ENCODE measurements around the gene PDCL2.

Gene PDCL2

GRCh38 chr4:55612341-55612740 lies 20.3 kb upstream of the PDCL2 start:
- Histone ChIP-seq H3F3A (ENCODE audit: low read depth) (no peaks in the 10 kb centered on the region), H3K4me1 (ENCODE audit: insufficient read depth, low read length, poor library complexity, severe bottlenecking) (no peaks in the 10 kb centered on the region), H3K4me3 (ENCODE audit: low read length, poor library complexity, severe bottlenecking) (no peak overlapping the region), H3K9me2 (replicated peaks; ENCODE audit: low read depth, low read length) (no peaks in the 10 kb centered on the region), H3K4me2 (ENCODE audit: low read depth, low read length, poor library complexity, severe bottlenecking) (no peak overlapping the region), H3K9me3 (ENCODE audit: insufficient read depth, low read depth, low read length) (no peaks in the 10 kb centered on the region), H2AFZ (ENCODE audit: low read length) (no peak overlapping the region), H3K9ac (ENCODE audit: low read depth, low read length, poor library complexity, severe bottlenecking) (no peak overlapping the region), H4K20me1 (ENCODE audit: insufficient read depth, low read length, poor library complexity, severe bottlenecking) (no peaks in the 10 kb centered on the region), H3K27me3 (ENCODE audit: insufficient read depth, low read length, poor library complexity, severe bottlenecking) (no peaks in the 10 kb centered on the region), H3K36me3 (ENCODE audit: insufficient read depth, low read length) (no peaks in the 10 kb centered on the region), H3K79me2 (ENCODE audit: insufficient read depth, low read length) (no peaks in the 10 kb centered on the region)
- no peak for TF ChIP-seq EZH2phosphoT487 (IDR thresholded peaks at IDR 0.05; ENCODE audit: borderline replicate concordance)
- no peak for TF ChIP-seq CTCF (conservative IDR thresholded peaks at IDR 0.05; ENCODE audit: low read length)

GRCh38 chr4:55611358-55612059 lies 19.5 kb upstream of the PDCL2 start:
- Histone ChIP-seq H3K9ac (ENCODE audit: low read depth, low read length, poor library complexity, severe bottlenecking) (no peak overlapping the region), H3F3A (ENCODE audit: low read depth) (no peaks in the 10 kb centered on the region), H4K20me1 (ENCODE audit: insufficient read depth, low read length, poor library complexity, severe bottlenecking) (no peaks in the 10 kb centered on the region), H3K4me1 (ENCODE audit: insufficient read depth, low read length, poor library complexity, severe bottlenecking) (no peaks in the 10 kb centered on the region), H3K27me3 (ENCODE audit: insufficient read depth, low read length, poor library complexity, severe bottlenecking) (no peaks in the 10 kb centered on the region), H3K4me2 (ENCODE audit: low read depth, low read length, poor library complexity, severe bottlenecking) (no peak overlapping the region), H2AFZ (ENCODE audit: low read length) (no peak overlapping the region), H3K79me2 (ENCODE audit: insufficient read depth, low read length) (no peaks in the 10 kb centered on the region), H3K9me3 (ENCODE audit: insufficient read depth, low read depth, low read length) (no peaks in the 10 kb centered on the region), H3K4me3 (ENCODE audit: low read length, poor library complexity, severe bottlenecking) (no peak overlapping the region), H3K9me2 (replicated peaks; ENCODE audit: low read depth, low read length) (no peaks in the 10 kb centered on the region), H3K36me3 (ENCODE audit: insufficient read depth, low read length) (no peaks in the 10 kb centered on the region)
- TF ChIP-seq CTCF (conservative IDR thresholded peaks at IDR 0.05; ENCODE audit: low read length) (no peak), EZH2phosphoT487 (IDR thresholded peaks at IDR 0.05; ENCODE audit: borderline replicate concordance) (no peak)

GRCh38 chr4:55610381-55610780 lies 18.3 kb upstream of the PDCL2 start:
- Histone ChIP-seq H4K20me1 (ENCODE audit: insufficient read depth, low read length, poor library complexity, severe bottlenecking) (no peaks in the 10 kb centered on the region), H3K4me3 (ENCODE audit: low read length, poor library complexity, severe bottlenecking) (no peak overlapping the region), H3K36me3 (ENCODE audit: insufficient read depth, low read length) (no peaks in the 10 kb centered on the region), H3K79me2 (ENCODE audit: insufficient read depth, low read length) (no peaks in the 10 kb centered on the region), H3K4me1 (ENCODE audit: insufficient read depth, low read length, poor library complexity, severe bottlenecking) (no peaks in the 10 kb centered on the region), H3K27me3 (ENCODE audit: insufficient read depth, low read length, poor library complexity, severe bottlenecking) (no peaks in the 10 kb centered on the region), H3K9me2 (replicated peaks; ENCODE audit: low read depth, low read length) (no peaks in the 10 kb centered on the region), H2AFZ (ENCODE audit: low read length) (no peak overlapping the region), H3K9ac (ENCODE audit: low read depth, low read length, poor library complexity, severe bottlenecking) (no peak overlapping the region), H3K9me3 (ENCODE audit: insufficient read depth, low read depth, low read length) (no peaks in the 10 kb centered on the region), H3F3A (ENCODE audit: low read depth) (no peaks in the 10 kb centered on the region), H3K4me2 (ENCODE audit: low read depth, low read length, poor library complexity, severe bottlenecking) (no peak overlapping the region)
- TF ChIP-seq EZH2phosphoT487 (IDR thresholded peaks at IDR 0.05; ENCODE audit: borderline replicate concordance), result no peak
- TF ChIP-seq CTCF (conservative IDR thresholded peaks at IDR 0.05; ENCODE audit: low read length), result no peak

Data from Loucy (cell line).